GM12878 (cell line): ENCODE data around the gene PARP16. TPM values are rescaled to one million over a fixed set of nuclear protein-coding genes. Genes with fewer than 3 reads are reported as not detected.

Experiments used
- ATAC-seq: fragments of 200-7000 bp; cut with Tn5 transposase; 3 replicates; pipeline ENCODE4 v1.9.1; 2020; ENCODE audit warnings: mild to moderate bottlenecking, moderate library complexity
- BruUV-seq: library from RNA; stranded (reverse); fragments of 400-500 nt; replicated peaks from 2 replicates; lab custom pipeline; 2021; lab: Mats Ljungman, UMichigan
- CTCF ChIA-PET: fragments of 300-600 bp; sonication (Branson Sonifier 250); formaldehyde crosslinking; extraction: SDS; loops from one replicate; lab custom pipeline; 2021; ENCODE audit warnings: inconsistent platforms; lab: Yijun Ruan, JAX
- POLR2A ChIA-PET: fragments of 350-600 bp; formaldehyde crosslinking; extraction: SDS; loops from one replicate; lab custom pipeline; 2021; ENCODE audit warnings: inconsistent platforms; lab: Charles Lee
- RAD21 ChIA-PET: fragments of 300-600 bp; sonication (Branson Sonifier 250); formaldehyde crosslinking; loops from one replicate; lab custom pipeline; 2023; ENCODE audit warnings: antibody characterized with exemption; ENCODE audit not compliant: unreplicated experiment; lab: Charles Lee
- SMC1A ChIA-PET: fragments of 300-600 bp; sonication (Branson Sonifier 250); formaldehyde crosslinking; loops from one replicate; lab custom pipeline; 2023; ENCODE audit not compliant: unreplicated experiment, uncharacterized antibody; lab: Charles Lee
- DNase-seq: peaks from one replicate; pipeline ENCODE4 v3.0.0-alpha.2; 2011; ENCODE audit warnings: low read depth, low spot score
- FAIRE-seq: peaks from 3 replicates; lab custom pipeline; 2011; peaks lifted over from hg19 to GRCh38; lab: Jason Lieb, UNC
- H2AFZ ChIP-seq: 2 replicates; pipeline ENCODE4 v1.6.0; 2011; ENCODE audit warnings: low read depth, low read length, control low read depth; ENCODE audit not compliant: control insufficient read depth
- H3K27ac ChIP-seq: 2 replicates; pipeline ENCODE4 v1.5.1; 2011; ENCODE audit warnings: control low read depth; ENCODE audit not compliant: control insufficient read depth, insufficient read depth
- H3K27me3 ChIP-seq, 2 experiments: replicated peaks in 1 of 2; 2 replicates each; pipeline versions ENCODE4 v1.6.0 to v1.6.1; 2011; ENCODE audit warnings: low read length in 1 of 2; ENCODE audit not compliant: control insufficient read depth in 2 of 2, insufficient read depth in 2 of 2
- H3K36me3 ChIP-seq, 2 experiments: 2 replicates each; pipeline ENCODE4 v1.5.1; 2011; ENCODE audit warnings: low read length in 1 of 2; ENCODE audit not compliant: control insufficient read depth in 2 of 2, insufficient read depth in 2 of 2
- H3K4me1 ChIP-seq: 2 replicates; pipeline ENCODE4 v1.6.1; 2011; ENCODE audit warnings: mild to moderate bottlenecking, low read length, moderate library complexity, mixed read lengths; ENCODE audit not compliant: control insufficient read depth, insufficient read depth
- H3K4me2 ChIP-seq: 2 replicates; pipeline ENCODE4 v1.6.0; 2011; ENCODE audit warnings: control low read depth; ENCODE audit not compliant: control insufficient read depth, insufficient read depth
- H3K4me3 ChIP-seq: fragments of 200-600 bp; sonication (generic); 2 replicates; pipeline ENCODE4 v1.5.1; 2016
- H3K79me2 ChIP-seq: 2 replicates; pipeline ENCODE4 v1.6.0; 2011; ENCODE audit warnings: low read length; ENCODE audit not compliant: control insufficient read depth, insufficient read depth
- H3K9ac ChIP-seq: 2 replicates; pipeline ENCODE4 v1.8.0; 2011; ENCODE audit warnings: low read length, control low read depth, mixed read lengths; ENCODE audit not compliant: control insufficient read depth, insufficient read depth
- H3K9me3 ChIP-seq: replicated peaks from 3 replicates; pipeline ENCODE4 v1.5.1; 2011; ENCODE audit warnings: mild to moderate bottlenecking, low read length; ENCODE audit not compliant: control insufficient read depth, insufficient read depth
- H4K20me1 ChIP-seq: 2 replicates; pipeline ENCODE4 v1.6.0; 2011; ENCODE audit not compliant: control insufficient read depth, insufficient read depth
- ATF7 ChIP-seq: fragments of 450-650 bp; IDR thresholded peaks from 2 replicates; pipeline ENCODE4 v1.6.1; 2016; ENCODE audit warnings: low read depth, mild to moderate bottlenecking
- EGR1 ChIP-seq, 2 experiments: IDR thresholded peaks; 1 replicate in 1 of 2; 2 replicates in 1 of 2; pipeline ENCODE4 v1.6.1; 2011 to 2012; ENCODE audit warnings: low read depth in 2 of 2, low read length in 2 of 2, borderline replicate concordance in 1 of 2, mild to moderate bottlenecking in 1 of 2, moderate library complexity in 1 of 2
- HSF1 ChIP-seq: fragments of 150-350 bp; IDR thresholded peaks from 2 replicates; pipeline ENCODE4 v1.6.1; 2014; ENCODE audit warnings: mild to moderate bottlenecking, low read depth, low read length
- JUNB ChIP-seq: IDR thresholded peaks from 2 replicates; pipeline ENCODE4 v1.6.1; 2016; ENCODE audit warnings: antibody characterized with exemption, mild to moderate bottlenecking
- JUND ChIP-seq: IDR thresholded peaks from 2 replicates; pipeline ENCODE4 v1.6.1; 2012; ENCODE audit warnings: low read depth, mild to moderate bottlenecking, low read length, improper control_type of control experiment, moderate library complexity
- POLR2AphosphoS2 ChIP-seq: IDR thresholded peaks from 2 replicates; pipeline ENCODE4 v1.6.1; 2011; ENCODE audit warnings: low read depth, mild to moderate bottlenecking, low read length, improper control_type of control experiment, moderate library complexity
- RFX5 ChIP-seq: IDR thresholded peaks from 2 replicates; pipeline ENCODE4 v1.6.1; 2011; ENCODE audit warnings: low read depth, low read length, improper control_type of control experiment
- SIN3A ChIP-seq: IDR thresholded peaks from 2 replicates; pipeline ENCODE4 v1.6.1; 2012; ENCODE audit warnings: low read depth, low read length, improper control_type of control experiment
- SKIL ChIP-seq: fragments of 450-650 bp; IDR thresholded peaks from 2 replicates; pipeline ENCODE4 v1.6.1; 2017; ENCODE audit warnings: mild to moderate bottlenecking, low read depth, inconsistent platforms; ENCODE audit not compliant: poor library complexity, severe bottlenecking
- SMC3 ChIP-seq: IDR thresholded peaks from 2 replicates; pipeline ENCODE4 v1.6.1; 2011; ENCODE audit warnings: low read length, improper control_type of control experiment, borderline replicate concordance
- SRF ChIP-seq, 2 experiments: IDR thresholded peaks; 2 replicates each; pipeline ENCODE4 v1.6.1; 2011; ENCODE audit warnings: low read depth in 2 of 2, low read length in 2 of 2, mild to moderate bottlenecking in 1 of 2, moderate library complexity in 1 of 2
- TCF12 ChIP-seq: IDR thresholded peaks from 2 replicates; pipeline ENCODE4 v1.6.1; 2011; ENCODE audit warnings: low read depth, mild to moderate bottlenecking, low read length
- TCF7 ChIP-seq: IDR thresholded peaks from 2 replicates; pipeline ENCODE4 v1.6.1; 2014; ENCODE audit warnings: antibody characterized with exemption, borderline replicate concordance
- YBX1 ChIP-seq: fragments of 450-650 bp; IDR thresholded peaks from 2 replicates; pipeline ENCODE4 v1.6.1; 2016; ENCODE audit warnings: antibody characterized with exemption
- ZBTB40 ChIP-seq: fragments of 450-650 bp; IDR thresholded peaks from 2 replicates; pipeline ENCODE4 v1.6.1; 2016; ENCODE audit warnings: mild to moderate bottlenecking, moderate library complexity, borderline replicate concordance
- ZZZ3 ChIP-seq: IDR thresholded peaks from 2 replicates; pipeline ENCODE4 v1.6.1; 2011; ENCODE audit warnings: low read depth; ENCODE audit not compliant: control insufficient read depth, insufficient read length
- WGBS: methylation state at CpG from one replicate; pipeline ENCODE4 v1.1.6; 2016; ENCODE audit warnings: low lambda C conversion rate; ENCODE audit not compliant: insufficient replicate concordance, insufficient coverage; ENCODE audit errors: missing lambda C conversion rate; 5-methylcytosine and 5-hydroxymethylcytosine counted together
- in situ Hi-C: fragments of 300-500 bp; cut with MboI; formaldehyde crosslinking; loops from 9 replicates; pipeline ENCODE4 v1.14.3; 2018; ENCODE audit warnings: mixed read lengths
- intact Hi-C: fragments of 100-400 bp; cut with micrococcal nuclease; formaldehyde crosslinking; loops from one replicate; pipeline ENCODE4 v1.14.2; 2022; ENCODE audit not compliant: unreplicated experiment
- polyA plus RNA-seq, 11 experiments: library from polyadenylated mRNA; depleted of rRNA in 4 of 11; unstranded in 6 of 11; stranded (reverse) in 5 of 11; fragments of >200 nt; fragmentation: Nextera tagmentation in 4 of 11; fragmentation: Illumina TruSeq in 1 of 11; extraction: Ambion mirVana in 4 of 11; extraction: Trizol in 1 of 11; gene quantifications; 1 replicate in 1 of 11; 2 replicates in 10 of 11; pipeline versions ENCODE4 v1.2.1 to v1.2.3, GENCODE V29; 2011 to 2016; ENCODE audit warnings: inconsistent platforms in 2 of 11, missing spikeins in 2 of 11, low read depth in 1 of 11
- total RNA-seq, 4 experiments: library from RNA; depleted of rRNA in 3 of 4; stranded (reverse); fragments of >200 nt in 3 of 4; fragmentation: Illumina TruSeq in 1 of 4; extraction: Trizol in 1 of 4; gene quantifications; 2 replicates each; pipeline versions ENCODE4 v1.2.1 to v1.2.3, GENCODE V29; 2013 to 2021

PARP16 gene
- total and polyA plus RNA-seq, 10 of the 15 experiments (the other 5 are each of a cell fraction or from before 2014, with no cell fraction given): 4.9 to 15.7 (median 9.9) TPM

- SMC1A ChIA-PET: no interaction called here
- Histone ChIP-seq H4K20me1 (no peaks in the 10 kb centered on the region), H3K9ac (no peak overlapping the region), H3K36me3 (no peaks in the 10 kb centered on the region), H3K4me3 (no peak overlapping the region), H3K27me3 (no peaks in the 10 kb centered on the region), H3K79me2 (no peaks in the 10 kb centered on the region), H3K4me1 (no peaks in the 10 kb centered on the region), H3K9me3 (no peaks in the 10 kb centered on the region), H3K4me2 (no peak overlapping the region), H2AFZ (no peak overlapping the region), H3K27ac (no peak overlapping the region)
- DNase-seq (no peak), FAIRE-seq (no peak), ATAC-seq (peak; percentile 92)
- intact Hi-C loops: no loop called here
- RAD21 ChIA-PET: no interaction called here
- CTCF ChIA-PET: interaction anchor here (0.6 to 2.8 kb wide), 12 partner anchors 11 to 156 kb away, joined by 3 to 17 read pairs (median 4); no protein-coding TSS in a partner anchor
- WGBS: 62% methylated on average over 5 of the region's 5 CpGs
- in situ Hi-C loops: no loop called here
- BruUV-seq: no TSS peak
- POLR2A ChIA-PET: no interaction called here
- TF ChIP-seq ZZZ3 (no peak), ZBTB40 (no peak), ATF7 (no peak), SIN3A (no peak), SKIL (no peak), EGR1 (IDR thresholded peaks at IDR 0.05; ENCODE audit: borderline replicate concordance in 1 of 2, low read depth in 2 of 2, low read length in 2 of 2) (peak in 1 of 2 experiments; percentile 43; a peak in 1 of 3 replicates), TCF12 (0 out of 2 replicates have a peak, but pooled peaks have one; percentile 21), RFX5 (no peak), POLR2AphosphoS2 (no peak), YBX1 (no peak), SMC3 (peak; percentile 14; the same call in 1 of the 2 replicates), SRF (IDR thresholded peaks at IDR 0.05; ENCODE audit: low read depth in 2 of 2, low read length in 2 of 2) (no peak), JUND (no peak), JUNB (no peak), TCF7 (no peak), HSF1 (no peak)
Measured at GRCh38 chr15:65212097-65212496, 74.6 kb downstream of the PARP16 start.
